HG03469 (cell line): ENCODE measurements around the gene DHRS1.

Experiments
- ATAC-seq: cut with Tn5 transposase; IDR thresholded peaks from one replicate; pipeline ENCODE4 v1.9.1; 2021; ENCODE audit warnings: mild to moderate bottlenecking, moderate library complexity, moderate number of reproducible peaks; ENCODE audit not compliant: unreplicated experiment

Gene DHRS1

DNA sequence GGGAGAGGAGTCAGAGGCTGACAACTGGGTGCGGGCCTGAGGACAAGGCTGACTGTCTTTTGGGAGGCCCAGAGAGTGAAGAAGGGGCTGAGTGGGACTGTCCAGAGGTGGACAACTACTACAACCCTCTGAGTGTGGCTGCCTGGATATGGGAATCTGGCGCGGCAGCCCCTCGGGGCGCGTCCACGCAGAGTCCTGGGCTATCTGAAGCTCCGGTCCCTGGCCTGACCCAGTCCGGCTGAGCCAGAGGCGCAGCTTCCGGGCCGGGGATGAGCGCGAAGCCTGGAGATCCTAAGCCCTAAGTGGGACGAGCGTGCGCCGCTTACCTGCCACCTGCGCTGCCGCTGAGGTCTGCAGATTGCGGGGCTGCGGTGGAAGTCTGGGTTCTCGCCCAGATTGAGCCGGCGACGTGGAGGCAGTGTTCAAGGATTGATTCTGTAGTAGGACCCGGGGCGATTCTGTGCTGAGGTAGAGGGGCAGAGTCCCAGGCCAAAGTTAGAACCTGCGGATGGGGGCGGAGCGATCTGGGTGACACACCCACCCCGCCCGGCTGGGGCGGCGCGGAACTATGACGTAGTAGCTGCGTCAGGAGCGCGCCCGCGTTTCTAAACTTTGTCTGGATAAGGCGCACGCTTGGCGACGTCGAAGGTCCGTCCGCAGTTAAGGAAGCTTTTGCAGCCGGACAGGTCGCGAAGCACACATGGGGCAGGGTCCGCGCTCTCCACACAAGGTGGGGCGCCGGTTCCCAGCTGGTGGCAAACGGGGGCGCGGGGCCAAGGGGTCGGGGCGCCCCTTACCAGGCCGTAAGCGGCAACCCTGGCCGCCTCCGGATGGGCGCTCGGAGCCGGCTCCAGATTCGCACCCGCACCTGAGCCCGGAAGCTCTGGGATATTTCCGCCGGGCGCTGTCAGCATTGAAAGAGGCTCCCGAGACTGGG lies at the start of gene DHRS1, which contains the start of gene NOP9:
DHRS1 (minus strand) TSS at position 526 of the 937 bp plus-strand sequence. CDS start 674 bp downstream, outside the sequence.
NOP9 (plus strand) TSS at position 596 of the 937 bp plus-strand sequence; CDS start at position 701, 105 bp downstream.
- ATAC-seq: peak; percentile 45

DNA sequence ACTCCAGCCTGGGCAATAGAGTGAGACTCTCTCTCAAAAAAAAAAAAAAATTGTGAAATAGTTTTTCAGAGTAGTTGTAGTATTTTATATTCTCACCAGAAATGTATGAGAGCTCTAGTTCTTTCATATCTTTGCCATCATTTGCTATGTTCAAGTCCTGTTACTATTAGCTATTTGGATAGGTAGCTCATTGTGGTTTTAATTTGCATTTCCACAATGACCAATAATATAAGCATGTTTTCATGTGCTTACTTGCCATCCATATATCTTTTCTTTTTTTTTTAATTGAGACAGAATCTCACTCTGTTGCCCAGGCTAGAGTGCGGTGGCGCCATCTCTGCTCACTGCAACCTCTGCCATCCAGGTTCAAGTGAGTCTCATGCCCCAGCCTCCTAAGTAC lies 48.6 kb upstream of the DHRS1 start:
- ATAC-seq: no peak

DNA sequence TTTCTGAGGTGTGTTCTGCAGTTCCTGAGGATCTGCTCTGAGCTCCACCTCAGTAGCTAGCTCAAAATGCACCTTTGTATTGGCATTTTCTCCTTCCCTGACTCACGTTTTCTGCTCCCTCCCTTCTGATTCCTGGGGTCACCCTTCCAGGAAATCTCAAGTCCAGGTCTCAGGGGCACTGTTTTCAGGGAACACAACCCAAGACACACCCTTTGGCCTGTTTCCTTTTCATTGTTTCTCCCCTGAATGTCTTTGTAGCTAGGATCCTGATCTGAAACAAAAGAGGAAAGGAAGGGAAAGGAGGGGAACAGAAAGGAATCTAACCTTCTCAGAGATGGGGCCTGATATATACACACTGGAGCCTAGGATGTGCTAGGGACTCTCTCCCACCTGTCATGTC lies 47.6 kb upstream of the DHRS1 start:
- no peak for ATAC-seq

DNA sequence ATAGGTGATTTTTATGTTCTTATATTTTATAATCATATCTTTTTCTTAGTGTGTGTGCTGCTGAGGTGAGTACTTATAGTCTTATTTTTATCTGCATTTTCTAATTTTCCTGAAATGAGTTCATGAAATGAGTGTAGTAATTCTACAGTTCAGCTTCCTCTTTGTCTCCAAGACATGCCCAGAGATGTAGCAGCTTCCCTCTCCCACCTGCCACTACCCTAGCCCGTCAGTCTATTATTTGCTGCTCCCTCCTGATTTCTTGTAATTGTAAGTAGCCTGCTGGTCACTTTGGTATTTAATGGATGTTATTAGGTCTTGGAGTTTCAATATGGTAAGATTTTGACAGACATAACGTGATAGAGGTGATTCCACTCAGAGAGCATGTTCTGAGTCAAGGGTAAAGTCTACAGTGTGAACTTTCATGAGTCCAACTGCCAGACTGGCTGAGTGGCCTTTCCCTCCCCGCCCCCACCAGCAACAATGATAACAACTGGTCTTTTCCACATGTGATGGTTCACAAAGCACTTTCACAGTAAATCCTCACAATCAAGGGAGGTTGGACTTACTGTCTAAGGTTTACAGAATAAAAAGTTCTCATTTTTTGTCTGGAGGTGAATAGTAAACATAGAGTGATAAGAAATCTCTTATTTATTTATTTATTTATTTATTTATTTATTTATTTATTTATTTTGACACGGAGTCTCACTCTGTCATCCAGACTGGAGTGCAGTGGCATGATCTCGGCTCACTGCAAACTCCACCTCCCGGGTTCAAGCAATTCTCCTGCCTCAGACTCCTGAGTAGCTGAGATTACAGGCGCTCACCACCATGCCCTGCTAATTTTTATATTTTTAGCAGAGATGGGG lies 44.4 kb upstream of the DHRS1 start:
- no peak for ATAC-seq

DNA sequence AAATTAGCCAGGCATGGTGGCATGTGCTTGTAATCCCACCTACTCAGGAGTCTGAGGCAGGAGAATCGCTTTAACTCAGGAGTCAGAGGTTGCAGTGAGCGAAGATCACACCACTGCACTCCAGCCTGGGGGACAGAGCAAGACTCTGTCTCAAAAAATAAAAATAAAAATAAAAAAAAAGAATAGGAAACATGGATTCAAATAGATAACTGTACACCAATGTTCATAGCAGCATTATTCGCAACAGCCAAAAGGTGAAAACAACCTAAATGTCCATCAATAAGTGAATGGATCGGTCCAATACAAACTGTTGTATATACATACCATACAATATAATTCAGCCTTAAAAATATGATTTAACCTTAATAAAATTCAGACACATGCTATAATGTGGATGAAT lies 43.3 kb upstream of the DHRS1 start:
- no peak for ATAC-seq

DNA sequence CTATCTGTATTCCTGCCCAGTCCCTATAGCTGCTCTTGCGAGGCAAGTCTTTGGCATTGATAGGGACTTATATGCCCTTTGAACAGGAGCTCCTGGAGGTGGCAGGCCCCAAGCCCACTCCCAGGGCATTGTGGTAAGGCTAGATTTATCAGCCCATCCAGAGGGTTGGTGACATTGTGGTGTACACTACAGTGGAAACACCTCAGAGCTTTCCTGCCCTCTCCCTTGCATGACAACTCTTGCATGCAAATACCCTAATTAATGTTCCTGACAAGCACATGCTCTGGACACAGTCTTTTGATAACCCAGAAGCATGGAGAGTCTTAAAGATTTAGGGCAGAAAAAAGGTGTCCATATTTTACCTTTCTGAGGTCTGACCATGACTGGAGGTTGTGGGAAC lies 41.0 kb upstream of the DHRS1 start:
- no peak for ATAC-seq

DNA sequence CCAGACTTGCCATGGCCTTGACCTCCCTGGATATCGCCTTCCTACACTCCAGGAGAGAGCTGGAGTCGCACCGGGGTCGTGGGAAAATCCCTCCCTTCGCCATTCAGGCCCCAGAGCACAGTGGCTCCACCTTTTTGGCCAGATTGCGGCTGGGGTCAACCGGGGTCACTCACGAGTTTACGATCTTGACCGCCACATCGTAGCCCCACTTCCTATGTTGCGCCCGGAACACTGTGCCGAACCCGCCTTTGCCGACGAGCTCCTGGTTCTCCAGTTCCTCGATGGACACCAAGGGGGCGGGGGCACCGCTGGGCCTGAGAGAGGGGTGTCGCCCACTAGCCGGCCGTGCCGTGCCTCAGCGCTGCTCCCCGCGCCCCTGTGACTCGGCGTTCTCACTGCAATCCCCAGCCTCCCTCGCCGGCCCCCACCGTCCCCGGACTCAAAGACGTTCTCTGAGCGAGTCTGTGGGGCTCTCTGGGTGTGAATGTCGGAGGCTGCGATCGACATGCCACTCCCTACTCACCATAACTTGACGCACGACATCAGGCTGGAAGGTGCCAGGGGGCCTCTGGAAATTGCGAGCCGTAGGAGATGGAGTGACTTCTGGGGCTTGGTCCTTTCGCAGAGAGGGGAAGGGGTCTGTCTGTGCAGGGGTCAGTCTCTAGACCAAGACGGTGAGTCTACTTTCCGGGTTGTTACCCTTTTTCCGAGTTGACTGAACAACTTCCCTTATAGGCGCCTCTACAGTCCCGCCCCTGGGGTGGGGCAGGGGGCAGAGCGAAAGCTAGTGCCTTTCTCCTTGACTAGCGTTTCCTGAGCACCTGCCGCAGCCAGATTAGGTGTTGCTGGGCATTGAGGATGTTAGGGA lies 39.9 kb upstream of the DHRS1 start, which contains the start of gene RIPK3:
RIPK3 (minus strand) TSS at position 708 of the 868 bp plus-strand sequence; CDS start at position 543, 165 bp downstream.
- peak; percentile 76 for ATAC-seq

DNA sequence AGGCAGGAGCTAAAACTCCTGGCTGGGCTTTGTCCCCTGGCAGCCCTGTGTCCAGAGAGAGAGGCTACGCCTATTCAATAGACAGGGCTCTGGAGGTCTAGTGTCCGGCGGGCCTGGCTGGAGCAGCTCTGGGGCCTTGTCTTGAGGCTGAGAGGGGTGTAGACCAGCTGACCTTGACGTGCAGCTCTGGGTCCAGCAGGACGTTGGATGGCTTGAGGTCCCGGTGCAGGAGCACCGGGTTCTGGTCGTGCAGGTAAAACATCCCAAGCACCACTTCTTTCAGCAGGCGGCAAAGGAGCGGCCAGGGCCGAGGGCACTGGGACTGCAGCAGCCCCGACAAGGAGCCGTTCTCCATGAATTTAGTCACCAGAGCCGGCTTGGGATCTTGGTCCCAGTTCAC lies 39.3 kb upstream of the DHRS1 start:
- ATAC-seq: no peak

DNA sequence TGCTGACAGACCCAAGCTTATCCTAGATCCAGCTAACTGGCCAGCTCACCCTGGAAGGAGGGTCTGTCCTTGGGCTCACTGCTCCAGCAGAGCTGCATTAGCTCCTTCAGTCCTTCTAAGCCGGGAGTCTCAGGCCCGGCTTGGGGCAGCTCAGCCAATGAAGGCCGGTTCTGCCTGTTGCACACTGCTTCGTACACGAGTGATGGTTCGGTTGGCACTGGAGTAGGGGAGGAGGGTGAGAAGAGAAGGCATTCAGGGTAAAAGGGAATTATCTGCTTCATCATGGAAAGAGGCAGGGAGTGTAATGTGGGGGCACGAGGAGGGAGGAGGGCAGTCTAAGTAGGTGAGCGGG lies 38.2 kb upstream of the DHRS1 start:
- ATAC-seq: no peak

DNA sequence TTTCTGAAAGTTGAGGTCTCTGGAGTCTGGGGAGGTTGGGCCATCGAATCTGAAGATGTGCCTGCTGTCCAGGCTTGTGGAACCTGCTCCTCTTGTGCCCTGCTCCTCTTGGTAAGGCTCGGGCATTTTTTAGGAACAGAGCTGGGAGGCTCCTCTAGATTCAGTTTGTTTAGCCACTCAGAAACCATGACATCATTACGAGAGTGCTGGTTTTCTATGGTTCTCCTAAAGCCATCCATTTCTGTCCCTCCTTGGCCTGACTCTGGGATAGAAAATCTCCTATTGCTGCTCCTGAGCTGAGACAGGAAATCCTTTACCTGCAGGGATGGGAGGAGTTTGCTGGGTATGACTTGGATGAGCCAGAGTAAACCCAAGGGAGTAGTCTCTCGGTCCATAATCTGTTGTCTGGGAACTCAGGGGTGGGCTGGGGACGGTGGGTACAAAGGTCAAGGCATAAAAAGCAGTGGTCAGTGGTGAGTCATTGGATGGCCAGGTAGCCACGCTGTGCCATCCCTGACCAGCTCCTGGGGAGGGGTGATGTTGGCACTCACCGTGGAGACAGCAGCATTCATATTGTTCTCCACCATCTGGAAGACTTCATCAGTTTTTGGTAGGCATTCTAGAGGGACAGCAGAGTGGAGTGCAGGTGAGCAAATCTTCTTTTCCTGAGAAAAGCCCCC lies 37.7 kb upstream of the DHRS1 start:
- no peak for ATAC-seq

DNA sequence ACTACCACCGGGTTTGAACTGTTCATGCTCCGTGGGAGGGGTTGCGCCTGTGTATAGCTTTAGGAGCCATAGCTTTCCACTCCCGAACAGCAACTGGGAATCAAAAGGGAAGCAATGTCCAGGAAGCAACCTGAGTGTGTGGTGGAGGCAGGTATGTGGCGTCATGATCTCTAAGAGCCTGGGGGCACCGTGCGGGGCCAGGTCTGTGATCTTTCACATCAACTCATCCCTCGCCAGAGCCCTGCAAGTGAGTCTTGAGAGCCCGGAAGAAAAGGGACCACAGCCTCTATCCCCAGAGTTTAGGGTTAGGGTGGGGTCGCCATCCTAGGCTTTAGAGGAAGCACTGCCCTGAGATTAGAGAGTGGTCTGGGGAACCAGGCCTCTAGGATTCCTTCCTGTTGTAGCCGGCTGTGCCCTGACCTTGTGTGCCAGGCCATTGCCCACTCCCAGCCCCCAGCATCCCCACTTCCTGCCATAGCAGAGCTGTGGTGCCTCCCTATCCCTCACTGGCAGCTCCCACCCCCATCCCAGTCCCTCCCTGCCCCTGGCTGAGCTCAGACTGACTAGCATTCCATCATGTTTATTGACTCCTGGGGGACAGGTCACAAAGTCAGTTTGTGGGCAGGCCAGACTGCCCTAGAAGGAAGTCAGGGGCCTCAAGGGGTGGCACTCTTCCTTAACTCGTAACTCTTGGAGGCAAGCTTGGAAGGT lies 36.0 kb upstream of the DHRS1 start:
- ATAC-seq: no peak

DNA sequence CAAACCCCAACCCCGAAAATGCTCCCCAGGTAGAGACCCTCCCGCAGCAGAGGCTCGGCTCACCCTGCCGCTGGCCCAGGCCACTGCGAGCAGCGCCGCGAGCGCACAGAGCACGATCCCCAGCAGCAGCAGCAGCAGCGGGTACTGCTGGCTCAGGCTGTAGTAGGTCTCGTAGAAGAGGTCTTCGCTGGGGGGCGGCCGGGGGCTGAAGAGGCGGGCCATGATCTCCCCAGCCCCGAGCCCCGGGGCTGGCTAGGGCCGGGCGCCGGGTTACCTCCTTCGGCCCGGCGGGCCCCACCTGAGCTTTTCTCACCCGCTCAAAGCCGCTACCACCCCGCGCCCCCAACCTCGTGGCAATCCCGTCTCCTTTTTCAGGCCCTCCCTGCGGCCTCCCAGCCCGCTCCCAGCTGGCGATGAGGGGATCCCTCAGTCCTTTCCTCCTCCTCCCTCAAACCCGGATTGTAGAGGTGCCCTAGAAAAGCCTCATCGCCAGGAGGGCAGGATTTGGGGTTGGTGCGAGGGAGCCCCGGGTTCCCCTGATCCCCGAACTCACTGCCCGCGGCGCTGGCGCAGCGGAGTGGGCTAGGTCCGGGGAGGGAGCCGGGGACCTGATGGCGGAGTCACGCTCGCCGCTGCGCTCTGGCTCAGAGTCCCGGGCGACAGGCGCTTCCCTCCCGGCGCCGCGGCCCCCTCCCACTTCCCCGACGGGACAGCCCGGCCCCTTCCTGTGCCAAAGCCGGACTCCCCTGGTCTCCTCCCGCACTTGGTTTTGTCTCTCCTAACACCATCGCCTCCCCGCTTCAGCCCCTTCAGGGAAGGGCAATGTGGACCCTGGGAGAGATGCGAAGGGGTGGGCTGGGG lies 35.1 kb upstream of the DHRS1 start, which contains the start of gene ADCY4:
ADCY4 (minus strand) TSS at position 641 of the 861 bp plus-strand sequence; CDS start at position 222, 419 bp downstream.
- ATAC-seq: no peak

DNA sequence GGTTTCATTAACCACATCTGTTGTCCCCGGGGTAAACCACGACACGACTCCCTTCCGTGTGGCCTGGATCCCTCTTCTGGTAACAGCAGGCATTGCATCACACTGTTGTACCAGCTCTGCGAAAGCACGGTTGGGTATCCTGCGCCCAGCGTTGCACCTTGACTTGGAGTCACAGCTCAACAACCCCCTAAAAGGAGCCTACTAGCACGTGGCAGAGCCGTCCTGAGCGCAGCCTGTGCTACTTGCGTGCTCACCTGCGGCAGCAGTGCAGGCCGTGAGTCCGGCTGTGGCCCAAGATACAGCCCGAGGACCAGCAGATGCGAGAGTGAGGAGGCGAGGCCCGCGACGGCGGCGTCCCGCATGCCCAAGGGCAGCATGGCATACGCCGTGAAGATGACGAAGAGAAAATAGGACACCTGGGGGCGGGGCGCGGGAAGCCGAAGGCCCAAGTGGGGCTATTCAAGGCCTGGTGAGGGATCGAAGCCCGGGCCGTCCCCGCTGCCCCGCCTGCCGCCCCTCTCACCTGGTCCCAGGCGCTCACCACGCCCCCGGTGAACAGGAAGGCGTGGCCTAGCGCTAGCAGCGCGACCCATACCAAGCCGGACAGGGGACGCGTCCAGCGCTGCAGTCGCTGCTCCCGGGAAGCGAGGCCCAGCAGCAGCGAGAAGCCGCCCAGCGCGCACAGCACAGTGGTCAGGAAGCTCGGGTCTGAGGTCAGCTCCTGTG lies 32.9 kb upstream of the DHRS1 start:
- ATAC-seq: peak; percentile 39

DNA sequence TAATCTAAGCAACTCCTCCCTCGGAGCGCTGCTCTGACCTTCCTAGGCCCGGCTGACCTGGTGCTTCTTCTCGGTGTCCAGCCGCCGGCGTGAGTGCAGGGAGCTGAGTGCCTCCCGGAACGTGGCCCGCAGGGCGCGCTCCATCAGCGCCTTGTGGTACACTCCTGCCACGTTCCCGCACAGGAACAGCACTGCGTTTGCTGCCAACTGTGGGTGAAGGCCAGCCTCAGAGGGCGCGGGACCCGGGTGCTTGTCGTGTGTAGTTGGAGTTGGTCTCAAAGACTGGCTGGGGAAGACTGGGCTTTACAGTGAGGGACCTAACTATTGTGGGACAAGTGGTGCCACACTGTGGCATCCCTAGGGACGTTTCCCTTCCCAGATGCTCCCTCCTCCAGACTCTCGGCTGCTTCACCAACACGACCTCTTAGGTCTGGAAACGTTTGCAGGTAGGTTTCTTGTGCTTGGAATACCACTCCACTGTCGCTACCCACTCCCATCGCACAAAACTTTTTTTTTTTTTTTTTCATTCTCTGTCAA lies 32.2 kb upstream of the DHRS1 start:
- no peak for ATAC-seq

DNA sequence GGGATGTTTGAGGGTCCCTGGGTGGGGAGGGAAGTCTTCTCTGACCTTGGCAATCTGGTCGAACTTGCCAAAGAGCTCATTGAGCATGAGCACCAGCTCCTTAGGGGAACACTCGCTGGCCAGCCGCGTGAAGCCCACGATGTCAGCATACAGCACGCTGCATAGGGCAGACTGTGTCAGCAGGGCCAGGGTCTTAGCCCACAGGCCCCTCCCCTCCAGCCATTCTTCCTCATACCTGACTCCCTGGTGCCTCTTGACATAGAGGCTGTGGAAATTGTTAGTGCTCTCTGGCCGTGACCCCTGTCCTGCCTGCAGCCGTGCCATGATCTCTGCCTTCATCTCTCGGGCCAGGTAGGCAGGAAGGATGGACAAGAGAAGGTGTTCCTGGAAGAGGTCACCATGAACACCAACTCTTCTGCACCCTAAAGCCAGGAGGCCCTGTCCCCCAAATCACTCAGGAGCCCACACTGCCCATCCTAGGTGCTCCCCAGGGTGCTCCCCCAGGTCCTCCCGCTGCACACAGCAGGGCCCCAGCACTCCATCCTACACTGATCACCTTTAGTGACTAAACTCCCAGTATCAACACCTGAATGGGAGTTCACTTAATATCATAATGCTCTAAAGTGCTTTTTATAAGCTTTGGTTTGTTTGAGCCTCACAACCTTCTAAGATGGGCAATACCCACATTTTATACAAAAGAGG lies 31.5 kb upstream of the DHRS1 start:
- no peak for ATAC-seq

DNA sequence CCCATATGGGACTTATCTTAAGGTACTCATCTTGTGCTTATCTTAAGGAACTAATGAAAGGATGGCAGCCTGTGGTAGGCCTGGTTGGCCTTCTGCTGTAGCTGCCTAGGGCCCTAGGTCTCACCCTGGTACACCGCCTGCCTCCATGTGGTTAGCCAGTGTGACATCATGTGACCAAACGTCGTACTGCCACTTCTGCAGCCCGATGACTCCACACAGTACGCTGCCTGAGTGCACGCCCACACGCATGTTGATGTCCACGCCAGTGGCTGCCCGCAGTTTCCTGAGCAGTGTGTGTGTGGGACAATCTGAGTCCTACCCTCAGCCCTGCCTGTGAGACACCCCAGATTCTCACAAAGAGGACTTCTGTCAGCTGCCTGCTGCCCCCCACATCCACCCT lies 30.2 kb upstream of the DHRS1 start:
- ATAC-seq: no peak
